Effector memory CD4-positive, alpha-beta T cell (primary cell): ENCODE measurements around the gene ECE2.
A peak's percentile ranks its signal among the peaks of the same experiment; 100 is the strongest.
"Not testable (repeated sequence)": the region's sequence is repeated elsewhere in the genome, so short reads cannot be mapped to it uniquely, and the experiment has no call there.

ENCODE experiments used
- DNase-seq, 3 donors: peaks; one replicate each; pipeline ENCODE4 v3.0.0-alpha.2; 2020
- H3K27ac ChIP-seq: 2 replicates; pipeline ENCODE4 v1.7.0; 2013; ENCODE audit warnings: mild to moderate bottlenecking, low read length, moderate library complexity; ENCODE audit not compliant: insufficient read depth, poor library complexity, severe bottlenecking
- H3K27me3 ChIP-seq: replicated peaks from 2 replicates; pipeline ENCODE4 v1.7.0; 2013; ENCODE audit warnings: mild to moderate bottlenecking, low read length; ENCODE audit not compliant: insufficient read depth, control insufficient read depth, poor library complexity, severe bottlenecking
- H3K36me3 ChIP-seq: 2 replicates; pipeline ENCODE4 v1.7.0; 2013; ENCODE audit warnings: mild to moderate bottlenecking, low read length, moderate library complexity; ENCODE audit not compliant: control insufficient read depth, insufficient read depth
- H3K4me1 ChIP-seq: 2 replicates; pipeline ENCODE4 v1.7.0; 2013; ENCODE audit warnings: low read length, mild to moderate bottlenecking; ENCODE audit not compliant: control insufficient read depth, insufficient read depth, poor library complexity, severe bottlenecking
- H3K4me3 ChIP-seq: 2 replicates; pipeline ENCODE4 v1.7.0; 2013; ENCODE audit warnings: low read length, low read depth, mild to moderate bottlenecking; ENCODE audit not compliant: insufficient read depth, poor library complexity, severe bottlenecking
- H3K9me3 ChIP-seq: 2 replicates; pipeline ENCODE4 v1.7.0; 2013; ENCODE audit warnings: mild to moderate bottlenecking, low read length, moderate library complexity; ENCODE audit not compliant: control insufficient read depth

ECE2 gene

DNA sequence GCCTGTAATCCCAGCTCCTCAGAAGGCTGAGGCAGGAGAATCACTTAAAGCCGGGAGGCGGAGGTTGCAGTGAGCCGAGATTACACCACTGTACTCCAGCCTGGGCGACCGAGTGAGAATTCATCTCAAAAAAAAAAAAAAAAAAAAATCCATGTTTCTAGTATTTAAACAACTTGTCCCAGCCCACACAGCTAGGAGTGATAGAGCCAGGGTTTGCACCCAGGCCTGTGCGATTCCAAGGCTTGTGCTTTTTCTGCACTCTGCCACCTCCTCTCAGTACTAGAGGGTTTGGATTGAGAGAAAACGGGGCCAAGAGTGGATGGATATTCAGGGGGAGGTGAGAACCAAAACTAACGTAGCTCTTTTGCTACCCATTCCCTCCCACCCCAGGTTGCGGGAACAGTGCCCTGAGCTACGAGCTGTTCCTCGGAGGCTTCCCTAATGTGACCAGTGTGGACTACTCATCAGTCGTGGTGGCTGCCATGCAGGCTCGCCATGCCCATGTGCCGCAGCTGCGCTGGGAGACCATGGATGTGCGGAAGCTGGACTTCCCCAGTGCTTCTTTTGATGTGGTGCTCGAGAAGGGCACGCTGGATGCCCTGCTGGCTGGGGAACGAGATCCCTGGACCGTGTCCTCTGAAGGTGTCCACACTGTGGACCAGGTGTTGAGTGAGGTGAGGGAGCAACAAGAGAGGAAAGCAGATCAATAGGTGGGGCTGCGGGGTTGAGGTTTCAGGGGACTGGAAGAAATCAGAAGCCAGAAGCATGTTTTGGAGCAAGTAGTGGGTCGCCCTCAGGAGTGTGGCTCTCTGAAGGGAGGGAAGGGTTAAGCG is 18.5 kb upstream of the ECE2 start:
- Histone ChIP-seq H3K9me3 (no peaks in the 10 kb centered on the region), H3K4me3 (no peak overlapping the region), H3K27me3 (peaks cover 3% of the 10 kb centered on the region), H3K4me1 (peaks cover 17% of the 10 kb centered on the region), H3K36me3 (no peaks in the 10 kb centered on the region), H3K27ac (no peak overlapping the region)
- no peak for DNase-seq

DNA sequence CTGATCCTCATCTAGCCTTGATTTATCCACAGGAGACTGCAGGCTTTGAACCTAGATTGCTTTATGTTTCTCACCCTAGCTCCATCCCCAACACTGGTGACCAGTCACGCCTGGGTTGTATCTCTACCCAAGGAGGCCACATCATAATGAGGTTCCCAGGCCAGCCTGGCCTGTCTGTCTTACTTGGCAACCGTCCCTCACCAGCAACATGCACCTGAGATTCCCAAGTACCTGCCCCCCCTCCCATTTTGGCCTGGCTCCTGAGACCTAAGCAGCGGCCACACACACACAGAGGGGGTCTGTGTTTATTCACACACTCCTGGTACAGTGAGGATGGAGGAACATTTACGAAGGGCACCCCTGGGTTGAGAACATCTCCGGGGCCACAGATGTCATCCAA is 16.9 kb upstream of the ECE2 start:
- no peak overlapping the region for H3K27ac ChIP-seq
- H3K4me1 ChIP-seq: peaks cover 24% of the 10 kb centered on the region
- DNase-seq: no peak
- no peak overlapping the region for H3K4me3 ChIP-seq
- H3K9me3 ChIP-seq: no peaks in the 10 kb centered on the region
- peaks cover 3% of the 10 kb centered on the region for H3K27me3 ChIP-seq
- H3K36me3 ChIP-seq: no peaks in the 10 kb centered on the region

DNA sequence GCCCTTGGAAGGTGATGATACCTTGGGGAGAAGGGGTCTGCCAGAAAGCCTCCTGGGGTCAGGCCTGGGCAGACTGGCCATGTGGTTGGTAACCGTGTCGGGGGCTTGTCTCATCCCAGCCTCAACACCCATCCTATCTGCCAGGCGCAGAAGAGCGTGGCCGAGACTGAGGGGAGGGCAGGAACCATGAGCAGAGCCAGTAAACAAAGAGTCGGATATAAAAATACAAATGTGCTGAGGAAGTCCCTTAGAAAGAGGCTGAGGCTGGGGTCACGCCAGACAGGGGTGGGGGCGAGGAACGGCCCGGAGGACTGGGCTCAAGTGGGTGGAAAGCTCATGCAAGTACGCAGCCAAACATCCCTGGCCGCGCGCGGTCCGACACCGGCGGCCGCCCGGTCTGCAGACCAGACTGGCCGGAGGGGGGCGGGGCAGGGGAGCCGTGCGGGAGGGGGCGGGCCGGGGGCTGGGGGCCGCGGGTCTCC is 16.4 kb upstream of the ECE2 start:
- Histone ChIP-seq H3K4me3 (no peak overlapping the region), H3K4me1 (peaks cover 24% of the 10 kb centered on the region), H3K9me3 (no peaks in the 10 kb centered on the region), H3K27ac (no peak overlapping the region), H3K27me3 (peaks cover 3% of the 10 kb centered on the region), H3K36me3 (no peaks in the 10 kb centered on the region)
- no peak for DNase-seq

DNA sequence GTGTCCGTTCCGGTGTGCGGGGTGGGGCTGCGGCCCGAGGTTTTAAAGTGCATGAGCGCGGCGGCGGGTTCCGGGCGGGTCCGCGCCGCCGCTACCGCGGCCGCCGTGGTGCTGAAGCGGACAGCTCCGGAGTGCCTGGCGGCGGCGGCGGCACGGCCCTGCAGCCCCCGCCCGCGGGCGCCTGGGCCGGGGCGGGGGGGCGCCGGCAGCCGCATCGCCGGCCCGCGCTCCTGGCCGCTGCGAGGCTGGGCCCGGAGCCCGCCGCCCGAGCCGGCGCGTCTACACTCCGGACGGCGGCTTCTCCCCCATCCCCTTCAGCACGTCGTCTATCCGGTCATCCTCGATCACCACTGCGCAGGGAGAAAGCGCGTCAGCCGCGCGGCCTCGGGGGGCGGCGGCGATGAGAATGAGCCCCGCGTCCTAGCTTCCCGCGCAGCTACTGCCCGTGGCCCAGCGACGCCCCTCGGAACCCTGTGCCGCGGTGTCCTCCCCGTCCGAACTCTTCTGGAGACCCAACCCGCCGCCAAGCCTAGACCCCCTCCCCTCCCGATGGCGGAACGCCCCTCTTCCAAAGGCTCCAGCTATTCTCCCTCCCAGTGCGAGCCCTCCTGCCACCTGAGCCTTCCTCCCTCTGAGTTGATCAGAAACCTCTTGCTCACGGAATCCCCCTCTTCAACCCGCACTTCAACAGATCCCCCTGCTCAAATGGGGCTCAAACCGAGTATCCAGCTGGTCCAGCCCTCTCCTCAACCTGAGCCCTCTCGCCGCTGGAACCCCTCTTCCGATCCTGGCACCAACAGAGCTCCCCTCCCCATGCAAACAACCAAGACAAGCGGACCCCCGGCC is 15.7 kb upstream of the ECE2 start:
- Histone ChIP-seq H3K27ac (peak overlapping the region; percentile 7), H3K9me3 (no peaks in the 10 kb centered on the region), H3K4me1 (peaks cover 24% of the 10 kb centered on the region), H3K36me3 (no peaks in the 10 kb centered on the region), H3K4me3 (peak overlapping the region; percentile 59), H3K27me3 (peaks cover 3% of the 10 kb centered on the region)
- peak in 1 of 3 donors; percentile 18 for DNase-seq

DNA sequence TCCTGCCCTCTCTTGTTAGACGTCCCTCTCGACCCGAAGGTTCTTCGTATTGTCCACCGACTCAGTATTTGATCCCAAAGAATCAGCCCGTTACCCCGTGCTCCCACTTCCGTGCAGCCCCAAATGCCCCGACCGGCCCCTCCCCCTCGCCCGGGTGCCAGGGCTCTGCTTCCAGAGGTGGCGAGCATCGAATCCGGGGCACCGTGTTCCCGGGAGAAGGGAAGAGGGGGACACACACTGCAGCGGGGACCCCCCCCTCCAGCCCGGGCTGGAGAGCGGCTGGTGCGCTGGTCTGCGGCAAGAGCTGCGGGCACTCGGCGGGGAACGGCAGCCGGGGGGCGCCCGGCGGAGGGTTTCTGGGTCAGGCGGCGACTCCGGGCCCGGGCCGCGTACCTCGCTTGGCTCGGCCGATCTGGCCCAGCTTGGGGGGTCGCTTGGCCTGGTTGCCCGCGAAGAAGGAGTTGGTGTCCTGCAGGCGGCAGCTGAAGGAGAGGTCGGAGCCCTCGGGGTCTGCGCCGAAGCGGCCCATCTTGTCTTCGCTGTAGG is 15.0 kb upstream of the ECE2 start:
- DNase-seq: no peak
- H3K27me3 ChIP-seq: peaks cover 3% of the 10 kb centered on the region
- no peaks in the 10 kb centered on the region for H3K36me3 ChIP-seq
- no peaks in the 10 kb centered on the region for H3K9me3 ChIP-seq
- H3K4me1 ChIP-seq: peaks cover 24% of the 10 kb centered on the region
- H3K4me3 ChIP-seq: peak overlapping the region; percentile 59
- peak overlapping the region; percentile 7 for H3K27ac ChIP-seq

DNA sequence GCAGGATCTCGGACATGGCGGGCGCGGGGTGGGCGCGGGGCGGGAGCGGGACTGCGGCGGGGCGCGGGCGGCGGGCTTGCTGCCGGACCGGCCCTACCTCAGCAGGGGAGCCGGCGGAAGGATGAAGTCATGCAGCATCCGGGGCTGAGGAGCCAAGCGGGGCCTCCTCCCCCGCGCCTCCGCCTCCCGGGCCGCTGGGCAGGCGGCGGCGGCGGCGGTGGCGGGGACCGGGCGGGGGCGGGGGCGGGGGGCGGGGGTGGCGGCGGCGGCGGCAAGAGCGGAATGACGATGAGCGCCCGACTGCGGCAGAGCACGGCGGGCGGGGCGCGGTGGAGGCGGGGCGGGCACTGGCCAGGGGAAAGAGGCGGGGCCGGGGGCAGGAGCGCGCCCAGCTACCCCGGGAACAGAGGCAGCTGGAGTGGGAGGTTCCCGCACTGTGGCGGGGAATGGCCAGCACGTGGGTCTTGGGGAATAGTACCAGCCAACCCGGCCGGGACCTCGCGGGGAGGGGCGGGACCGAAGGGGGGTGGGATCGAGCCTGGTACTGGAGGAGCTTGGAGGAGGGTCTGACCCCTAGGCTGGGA is 14.5 kb upstream of the ECE2 start, which contains the start of gene CAMK2N2:
Gene CAMK2N2 (minus strand): TSS at position 284 of the 584 bp plus-strand sequence. CDS start 268 bp downstream, at position 16.
- peak within 1 kb of the TSS; percentile 61 for H3K4me3 ChIP-seq
- peak within 1 kb of the TSS; percentile 7 for H3K27ac ChIP-seq
- DNase-seq: peak; percentile 53 to 65 (median 54)
- H3K27me3 ChIP-seq: peaks cover 3% of the 10 kb centered on the region
- H3K4me1 ChIP-seq: peaks cover 24% of the 10 kb centered on the region
- H3K36me3 ChIP-seq: no peaks in the 10 kb centered on the region
- H3K9me3 ChIP-seq: no peaks in the 10 kb centered on the region

DNA sequence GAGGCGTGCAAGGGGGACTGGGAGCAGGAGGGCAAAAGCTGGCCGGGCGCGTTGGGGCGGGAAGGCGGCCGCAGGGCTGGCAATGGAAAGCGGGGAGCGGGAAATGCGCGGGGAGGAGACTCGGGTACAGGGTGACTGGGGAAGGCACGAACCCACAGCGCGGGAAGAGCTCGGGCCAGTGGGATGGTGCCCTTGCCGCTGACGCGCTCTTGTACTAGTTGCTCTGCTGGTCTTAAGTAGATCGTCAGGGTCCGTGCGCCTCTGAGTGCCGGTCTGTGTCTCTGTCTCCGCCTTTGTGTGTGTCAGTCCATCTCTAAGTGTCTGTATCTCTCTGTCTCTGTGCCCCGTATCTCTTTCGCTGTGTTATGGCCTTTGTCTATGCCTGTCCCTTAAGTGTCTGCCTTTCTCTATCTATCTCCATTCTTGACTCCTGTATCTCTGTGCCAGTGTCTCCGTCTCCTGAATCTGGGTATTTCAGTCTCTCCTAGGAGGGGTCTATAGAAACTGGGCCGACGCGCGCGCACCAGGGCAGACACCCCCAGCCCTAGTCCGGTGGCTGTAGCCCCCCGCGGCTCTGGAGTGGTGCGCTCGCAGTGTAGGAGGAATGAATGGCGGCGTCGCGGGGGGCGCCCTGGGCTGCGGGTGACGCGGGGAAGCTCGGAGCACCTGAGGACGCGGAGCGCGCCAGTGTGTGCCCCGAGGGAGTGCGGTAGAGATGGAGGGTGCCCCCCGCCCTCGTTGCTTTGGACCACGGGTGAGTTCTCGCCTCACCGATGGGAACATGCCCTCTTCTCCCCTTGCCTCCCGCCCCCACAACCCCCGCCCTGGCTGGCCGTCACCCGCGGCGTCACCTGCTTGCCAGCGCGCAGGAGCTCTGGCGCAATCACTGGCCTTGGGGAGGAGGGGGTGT is 13.7 kb upstream of the ECE2 start:
- peaks cover 24% of the 10 kb centered on the region for H3K4me1 ChIP-seq
- no peaks in the 10 kb centered on the region for H3K9me3 ChIP-seq
- peaks cover 3% of the 10 kb centered on the region for H3K27me3 ChIP-seq
- H3K36me3 ChIP-seq: no peaks in the 10 kb centered on the region
- no peak for DNase-seq
- H3K4me3 ChIP-seq: peak overlapping the region; percentile 61
- no peak overlapping the region for H3K27ac ChIP-seq

DNA sequence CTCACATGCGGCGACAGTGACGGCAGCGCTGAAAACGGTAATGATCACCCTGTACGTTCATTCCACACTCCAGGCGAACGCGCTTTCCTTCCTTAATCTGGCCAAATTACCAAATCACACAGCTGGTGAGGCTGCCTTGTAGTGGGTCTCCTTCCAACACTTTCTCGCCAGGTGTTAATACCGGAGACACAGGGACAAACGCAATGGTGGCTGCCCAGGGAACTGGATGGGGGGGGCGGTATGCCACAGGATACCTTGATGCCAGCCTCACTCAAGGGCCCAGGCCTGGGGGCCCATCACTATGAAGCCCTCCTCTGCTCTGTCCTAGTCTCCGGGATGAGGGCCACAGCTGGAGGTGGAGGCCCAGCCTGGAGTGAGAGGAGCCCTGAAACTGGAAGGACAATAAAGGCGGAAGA is 13.1 kb upstream of the ECE2 start:
- no peak overlapping the region for H3K27ac ChIP-seq
- no peak for DNase-seq
- peaks cover 5% of the 10 kb centered on the region for H3K27me3 ChIP-seq
- peak overlapping the region; percentile 61 for H3K4me3 ChIP-seq
- H3K36me3 ChIP-seq: no peaks in the 10 kb centered on the region
- H3K9me3 ChIP-seq: no peaks in the 10 kb centered on the region
- peaks cover 24% of the 10 kb centered on the region for H3K4me1 ChIP-seq

DNA sequence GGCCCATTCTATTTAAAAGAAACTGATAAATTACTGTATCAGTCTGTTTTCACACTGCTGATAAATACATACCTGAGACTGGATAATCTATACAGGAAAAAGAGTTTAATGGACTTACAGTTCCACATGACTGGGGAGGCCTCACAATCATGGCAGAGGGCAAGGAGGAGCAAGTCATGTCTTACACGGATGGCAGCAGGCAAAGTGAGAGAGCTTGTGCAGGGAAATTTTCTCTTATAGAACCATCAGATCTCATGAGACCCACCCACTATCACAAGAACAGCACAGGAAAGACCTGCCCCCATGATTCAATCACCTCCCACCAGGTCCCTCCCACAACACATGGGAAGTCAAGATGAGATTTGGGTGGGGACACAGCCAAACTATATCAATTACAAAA is 8.6 kb upstream of the ECE2 start:
- H3K27ac ChIP-seq, H3K27me3 ChIP-seq, H3K4me1 ChIP-seq, DNase-seq, H3K36me3 ChIP-seq, H3K4me3 ChIP-seq, H3K9me3 ChIP-seq: not testable (repeated sequence)
